K562 (cell line): ENCODE results near the gene EEFSEC.

Experiments
- BHLHE40 ChIP-seq: IDR thresholded peaks from 2 replicates; pipeline ENCODE4 v1.6.1; 2011; ENCODE audit warnings: low read length, improper control_type of control experiment
- CHD1 ChIP-seq: fragments of 200-600 bp; sonication (generic); IDR thresholded peaks from one replicate; pipeline ENCODE4 v1.6.1; 2012; ENCODE audit warnings: mild to moderate bottlenecking, moderate library complexity, low read length, inconsistent platforms
- EZH2 ChIP-seq: IDR thresholded peaks from 2 replicates; pipeline ENCODE4 v1.6.1; 2012; ENCODE audit warnings: low read depth, mild to moderate bottlenecking, inconsistent platforms, low read length, borderline replicate concordance
- XRCC3 ChIP-seq: fragments of 450-650 bp; IDR thresholded peaks from 2 replicates; pipeline ENCODE4 v1.6.1; 2017; ENCODE audit warnings: mild to moderate bottlenecking, moderate library complexity
- TF ChIP-seq, protein P1 (sequence below): IDR thresholded peaks from 2 replicates; pipeline ENCODE4 v1.6.1; 2011; ENCODE audit not compliant: insufficient read length; ENCODE audit errors: extremely low read depth
- TF ChIP-seq, protein P2 (sequence below), 2 experiments: fragments of 450-650 bp; IDR thresholded peaks; 2 replicates each; pipeline ENCODE4 v1.6.1; 2018; ENCODE audit warnings: mild to moderate bottlenecking in 2 of 2, low read depth in 1 of 2; ENCODE audit not compliant: partially characterized antibody in 2 of 2

DNA sequence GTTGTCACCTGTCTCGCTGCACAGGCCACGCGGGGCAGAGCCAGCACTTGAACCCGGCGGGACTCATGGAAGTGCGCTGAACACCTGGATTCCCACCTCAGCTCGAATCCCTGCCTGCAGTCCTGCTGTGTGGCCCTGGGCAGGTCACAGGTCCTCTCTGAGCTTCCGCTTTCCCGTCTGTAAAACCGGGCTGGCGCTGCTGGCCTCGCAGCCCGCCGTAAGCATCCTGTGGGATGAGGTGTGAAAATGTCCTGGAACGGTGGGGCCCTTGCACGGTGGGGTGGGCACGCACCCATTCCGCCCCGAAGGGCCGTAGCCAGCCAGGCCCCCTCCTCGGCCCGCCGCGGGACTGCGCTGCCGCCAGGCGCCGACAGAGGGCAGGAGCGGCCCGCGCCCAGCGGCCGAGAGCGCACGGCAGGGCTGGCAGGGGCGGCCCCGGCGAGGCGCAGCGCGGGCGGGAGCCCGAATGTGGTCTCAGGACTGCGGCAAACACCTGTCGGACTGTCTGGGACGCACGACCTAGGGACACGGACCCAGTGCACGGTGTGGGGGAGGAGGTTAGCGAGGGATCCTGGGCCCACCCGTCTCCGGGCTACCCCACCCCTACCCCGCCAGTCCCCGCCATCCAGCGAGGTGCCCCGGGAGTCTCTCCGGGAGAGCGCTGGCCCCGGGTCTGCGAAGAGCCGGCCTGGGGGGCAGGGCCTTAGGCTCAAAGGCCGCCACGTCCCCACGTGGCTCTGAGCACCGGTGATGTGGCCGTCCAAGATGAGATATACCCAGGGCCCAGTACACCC is 273.0 kb downstream of the EEFSEC start:
- TF ChIP-seq XRCC3 (no peak), EZH2 (no peak), CHD1 (no peak), BHLHE40 (no peak)
- TF ChIP-seq, protein P1, sequence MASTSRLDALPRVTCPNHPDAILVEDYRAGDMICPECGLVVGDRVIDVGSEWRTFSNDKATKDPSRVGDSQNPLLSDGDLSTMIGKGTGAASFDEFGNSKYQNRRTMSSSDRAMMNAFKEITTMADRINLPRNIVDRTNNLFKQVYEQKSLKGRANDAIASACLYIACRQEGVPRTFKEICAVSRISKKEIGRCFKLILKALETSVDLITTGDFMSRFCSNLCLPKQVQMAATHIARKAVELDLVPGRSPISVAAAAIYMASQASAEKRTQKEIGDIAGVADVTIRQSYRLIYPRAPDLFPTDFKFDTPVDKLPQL: no peak
- TF ChIP-seq, protein P2, sequence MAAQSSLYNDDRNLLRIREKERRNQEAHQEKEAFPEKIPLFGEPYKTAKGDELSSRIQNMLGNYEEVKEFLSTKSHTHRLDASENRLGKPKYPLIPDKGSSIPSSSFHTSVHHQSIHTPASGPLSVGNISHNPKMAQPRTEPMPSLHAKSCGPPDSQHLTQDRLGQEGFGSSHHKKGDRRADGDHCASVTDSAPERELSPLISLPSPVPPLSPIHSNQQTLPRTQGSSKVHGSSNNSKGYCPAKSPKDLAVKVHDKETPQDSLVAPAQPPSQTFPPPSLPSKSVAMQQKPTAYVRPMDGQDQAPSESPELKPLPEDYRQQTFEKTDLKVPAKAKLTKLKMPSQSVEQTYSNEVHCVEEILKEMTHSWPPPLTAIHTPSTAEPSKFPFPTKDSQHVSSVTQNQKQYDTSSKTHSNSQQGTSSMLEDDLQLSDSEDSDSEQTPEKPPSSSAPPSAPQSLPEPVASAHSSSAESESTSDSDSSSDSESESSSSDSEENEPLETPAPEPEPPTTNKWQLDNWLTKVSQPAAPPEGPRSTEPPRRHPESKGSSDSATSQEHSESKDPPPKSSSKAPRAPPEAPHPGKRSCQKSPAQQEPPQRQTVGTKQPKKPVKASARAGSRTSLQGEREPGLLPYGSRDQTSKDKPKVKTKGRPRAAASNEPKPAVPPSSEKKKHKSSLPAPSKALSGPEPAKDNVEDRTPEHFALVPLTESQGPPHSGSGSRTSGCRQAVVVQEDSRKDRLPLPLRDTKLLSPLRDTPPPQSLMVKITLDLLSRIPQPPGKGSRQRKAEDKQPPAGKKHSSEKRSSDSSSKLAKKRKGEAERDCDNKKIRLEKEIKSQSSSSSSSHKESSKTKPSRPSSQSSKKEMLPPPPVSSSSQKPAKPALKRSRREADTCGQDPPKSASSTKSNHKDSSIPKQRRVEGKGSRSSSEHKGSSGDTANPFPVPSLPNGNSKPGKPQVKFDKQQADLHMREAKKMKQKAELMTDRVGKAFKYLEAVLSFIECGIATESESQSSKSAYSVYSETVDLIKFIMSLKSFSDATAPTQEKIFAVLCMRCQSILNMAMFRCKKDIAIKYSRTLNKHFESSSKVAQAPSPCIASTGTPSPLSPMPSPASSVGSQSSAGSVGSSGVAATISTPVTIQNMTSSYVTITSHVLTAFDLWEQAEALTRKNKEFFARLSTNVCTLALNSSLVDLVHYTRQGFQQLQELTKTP (IDR thresholded peaks at IDR 0.05; ENCODE audit: low read depth in 1 of 2, partially characterized antibody in 2 of 2): no peak
